HG03575 (cell line): ENCODE measurements around the gene G3BP1.
A peak's percentile ranks its signal among the peaks of the same experiment; 100 is the strongest.

Experiments
- ATAC-seq: cut with Tn5 transposase; IDR thresholded peaks from one replicate; pipeline ENCODE4 v1.9.1; 2021; ENCODE audit not compliant: unreplicated experiment, insufficient number of reproducible peaks, low FRiP score; ENCODE audit errors: extremely low read depth

The G3BP1 gene

GRCh38 chr5:151750121-151750520 lies 21.6 kb upstream of the G3BP1 start:
- ATAC-seq, result no peak

- no peak for ATAC-seq
These were observed 20.7 kb upstream of the G3BP1 start for GRCh38 chr5:151751091-151751490.

- ATAC-seq, result no peak
These were observed 20.2 kb upstream of the G3BP1 start for GRCh38 chr5:151751593-151751992.

- ATAC-seq, result no peak
These were observed 16.4 kb upstream of the G3BP1 start for GRCh38 chr5:151755383-151755782.

GRCh38 chr5:151757233-151758140 lies 14.3 kb upstream of the G3BP1 start:
- ATAC-seq, result no peak

- no peak for ATAC-seq
These were observed 13.7 kb upstream of the G3BP1 start for GRCh38 chr5:151758141-151758429.

GRCh38 chr5:151758430-151759241 lies 13.1 kb upstream of the G3BP1 start, which contains the start of gene ATOX1:
Gene ATOX1, minus strand, starts transcription at chr5:151758631. Its CDS starts 80 bp downstream, at chr5:151758551.
- ATAC-seq, result peak; percentile 39

GRCh38 chr5:151764801-151765200 lies 7.0 kb upstream of the G3BP1 start:
- ATAC-seq, result no peak

- ATAC-seq, result no peak
These were observed 4.8 kb upstream of the G3BP1 start for GRCh38 chr5:151766975-151767374.

GRCh38 chr5:151770383-151771258 lies 1.1 kb upstream of the G3BP1 start:
- ATAC-seq, result peak; percentile 4

GRCh38 chr5:151772029-151772845 lies 483 bp downstream of the G3BP1 start:
- no peak for ATAC-seq

- ATAC-seq, result no peak
These were observed 1.2 kb downstream of the G3BP1 start for GRCh38 chr5:151772846-151773561.

GRCh38 chr5:151773951-151774350 lies 2.2 kb downstream of the G3BP1 start:
- no peak for ATAC-seq

- no peak for ATAC-seq
These were observed 3.4 kb downstream of the G3BP1 start for GRCh38 chr5:151775025-151775606.

GRCh38 chr5:151779531-151780125 lies 7.9 kb downstream of the G3BP1 start:
- ATAC-seq, result no peak

- no peak for ATAC-seq
These were observed 8.6 kb downstream of the G3BP1 start for GRCh38 chr5:151780348-151780747.

GRCh38 chr5:151781201-151781600 lies 9.4 kb downstream of the G3BP1 start:
- ATAC-seq, result no peak
